ENCODE measurements around the gene RNF149.

GRCh38 chr2:101281482-101281881 is 27.0 kb downstream of the RNF149 start:
- no peak for TF ChIP-seq POLR2A (IDR thresholded peaks at IDR 0.05)
- TF ChIP-seq CTCF (IDR thresholded peaks at IDR 0.05), result no peak

All from ovary (tissue), 3 donors.